GM19099 (cell line): ENCODE measurements around the gene GPR132.
A peak's percentile ranks its signal among the peaks of the same experiment; 100 is the strongest.

Source experiments
- POLR2A ChIP-seq: IDR thresholded peaks from 3 replicates; pipeline ENCODE4 v1.6.1; 2011; ENCODE audit warnings: low read depth; ENCODE audit not compliant: insufficient read length; ENCODE audit errors: extremely low read depth

Gene GPR132

GRCh38 chr14:105059925-105060565 lies 5.2 kb downstream of the GPR132 start:
- no peak for TF ChIP-seq POLR2A

DNA sequence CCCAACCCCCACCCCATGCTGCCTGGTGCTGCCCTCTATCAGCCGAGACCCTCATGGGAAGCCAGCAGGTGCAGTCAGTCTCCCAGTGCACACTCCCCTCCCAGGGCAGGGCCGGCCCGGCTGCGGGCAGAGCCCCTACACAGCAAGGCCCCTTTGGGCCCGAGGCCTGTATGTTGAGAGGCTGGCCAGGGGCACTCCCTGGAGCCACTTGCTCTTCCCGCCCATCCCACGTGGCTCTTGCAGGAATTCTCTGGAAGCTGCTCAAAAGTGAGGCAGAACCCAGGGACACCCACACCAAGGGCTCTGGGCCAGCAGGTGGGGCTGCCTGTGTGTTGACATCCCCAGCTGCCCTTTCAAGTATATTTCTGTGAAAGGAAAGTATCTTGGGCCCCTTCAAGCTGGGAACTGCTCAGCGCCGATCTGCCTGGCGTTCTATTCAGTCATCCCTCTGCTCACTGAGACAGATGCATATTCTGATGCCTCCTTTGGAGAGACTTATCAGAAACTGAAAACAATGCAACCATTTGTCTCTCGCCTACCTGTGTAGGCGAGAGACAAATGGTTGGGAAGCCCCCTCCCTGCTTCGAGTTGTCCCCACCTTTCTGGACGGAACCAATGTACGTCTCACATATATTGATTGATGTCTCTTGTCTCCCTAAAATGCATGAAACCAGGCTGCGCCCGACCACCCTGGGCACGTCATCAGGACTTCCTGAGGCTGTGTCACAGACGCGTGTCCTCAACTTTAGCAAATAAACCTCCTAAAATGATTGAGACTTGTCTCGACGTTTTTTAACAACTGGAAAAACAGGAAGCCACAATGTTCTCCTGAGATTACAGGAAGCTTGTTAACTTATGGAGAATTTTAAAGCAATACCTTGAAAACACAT lies 6.0 kb downstream of the GPR132 start:
- no peak for TF ChIP-seq POLR2A

DNA sequence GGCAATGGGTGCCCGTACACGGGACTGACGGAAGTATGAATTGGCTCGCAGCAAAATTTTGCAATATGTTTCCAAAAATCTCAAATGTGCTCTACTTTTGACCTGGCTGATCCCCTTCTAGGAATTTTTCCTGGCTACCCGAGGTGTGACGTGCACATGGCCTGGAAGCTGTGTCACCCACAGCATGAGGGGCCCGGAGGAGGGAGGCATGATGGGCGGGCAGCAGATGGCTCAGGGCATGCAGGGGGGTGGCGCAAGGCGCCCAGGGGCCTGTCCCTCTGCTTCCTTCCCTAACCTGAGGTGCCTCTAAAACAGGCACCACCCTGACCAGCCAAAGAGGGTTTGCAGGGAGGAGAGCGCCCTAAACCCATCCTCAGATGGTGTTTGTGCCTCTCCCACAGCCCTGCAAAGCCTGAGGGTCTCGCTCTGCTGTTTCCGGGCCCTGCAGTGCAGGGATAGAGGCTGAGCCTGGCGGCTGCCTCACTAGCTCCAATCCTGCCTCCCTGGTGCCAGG lies 6.7 kb downstream of the GPR132 start:
- TF ChIP-seq POLR2A = peak; percentile 12

DNA sequence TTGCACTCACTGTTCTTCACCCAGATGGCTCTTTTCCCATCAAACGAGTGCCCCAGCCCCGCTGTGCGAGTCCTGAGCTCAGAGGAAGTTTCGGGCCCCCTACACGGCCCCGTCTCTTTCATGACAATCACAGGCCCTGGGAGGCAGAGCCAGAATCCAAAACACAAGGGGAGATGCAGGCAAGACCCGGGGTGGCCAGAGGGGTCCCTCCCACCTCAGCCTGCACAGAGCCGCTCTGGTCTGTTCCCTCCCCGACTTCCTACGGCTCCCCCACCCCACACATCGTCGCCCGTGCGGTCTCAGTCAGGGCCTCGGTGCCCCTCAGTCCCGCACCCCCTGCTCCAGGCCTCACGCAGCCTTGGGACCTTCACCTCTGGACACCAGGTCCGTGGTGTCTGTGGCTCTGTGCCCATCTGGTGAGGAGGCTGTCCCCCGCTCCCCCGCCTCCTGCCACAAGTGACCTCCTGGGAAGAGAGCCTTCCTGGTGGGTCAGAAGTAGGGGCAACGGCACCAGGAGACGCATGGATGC lies 8.9 kb downstream of the GPR132 start:
- TF ChIP-seq POLR2A = peak; percentile 17

DNA sequence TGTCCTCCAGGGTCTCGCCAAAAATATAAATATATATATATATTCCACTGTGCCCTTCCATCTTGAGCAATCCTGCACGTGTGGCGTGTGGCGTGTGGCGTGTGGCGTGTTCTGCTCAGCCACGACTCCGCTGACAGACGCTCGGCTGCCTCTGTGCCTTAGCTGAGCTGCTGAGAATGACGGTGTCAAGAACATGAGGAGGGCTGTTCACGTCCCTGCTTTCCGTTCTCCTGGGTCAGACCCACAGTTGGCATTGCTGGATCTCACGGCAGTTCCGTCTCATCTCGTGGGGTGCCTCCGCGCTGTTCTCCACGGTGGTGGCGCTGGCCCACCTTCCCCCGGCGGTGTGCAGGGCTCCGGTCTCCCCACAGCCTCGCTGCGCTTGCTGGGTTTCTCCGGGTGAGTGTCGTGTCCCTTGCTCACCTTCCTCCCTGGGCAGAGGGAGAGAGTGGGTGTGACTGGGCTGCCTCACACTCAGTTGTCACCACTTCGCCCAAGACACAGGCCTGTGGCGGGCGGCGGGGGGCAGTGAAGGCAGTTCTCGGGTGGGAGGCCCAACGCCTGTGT lies 9.4 kb downstream of the GPR132 start:
- no peak for TF ChIP-seq POLR2A

DNA sequence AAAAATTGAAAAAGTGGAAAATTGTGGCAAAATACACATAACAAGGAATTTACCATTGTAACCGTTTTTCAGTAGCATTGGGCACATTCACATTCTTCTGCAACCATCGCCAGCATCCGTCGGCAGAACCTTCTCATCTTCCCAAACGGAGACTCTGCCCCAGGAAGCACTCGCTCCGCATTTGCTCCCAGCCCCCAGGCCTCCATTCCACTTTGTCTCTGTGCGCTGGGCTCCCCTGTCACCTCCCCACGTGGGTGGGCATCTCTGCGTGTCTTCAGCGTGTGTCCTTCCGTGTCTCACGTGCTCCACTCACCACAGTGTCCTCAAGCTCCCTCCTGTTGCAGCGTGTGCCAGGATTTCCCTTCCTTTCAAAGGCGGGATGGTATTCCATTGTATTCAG lies 9.9 kb downstream of the GPR132 start:
- TF ChIP-seq POLR2A = no peak

- TF ChIP-seq POLR2A = no peak
Observed at GRCh38 chr14:105053996-105054395, 11.2 kb downstream of the GPR132 start.

GRCh38 chr14:105053421-105053820 lies 11.8 kb downstream of the GPR132 start:
- TF ChIP-seq POLR2A = no peak

DNA sequence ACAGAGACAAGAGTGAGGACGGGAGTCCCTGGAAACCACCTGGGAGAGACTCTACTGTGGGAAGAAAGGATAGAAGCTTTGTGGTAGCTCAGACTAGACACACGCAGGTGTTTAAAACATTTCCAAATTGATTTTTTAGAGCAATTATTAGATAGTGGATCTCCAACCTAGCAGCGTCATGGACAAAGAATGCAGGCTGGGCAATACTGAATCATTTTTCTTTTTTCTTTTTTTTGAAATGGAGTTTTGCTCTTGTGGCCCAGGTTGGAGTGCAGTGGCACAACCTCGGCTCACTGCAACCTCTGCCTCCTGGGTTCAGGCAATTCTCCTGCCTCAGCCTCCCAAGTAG lies 13.1 kb downstream of the GPR132 start:
- TF ChIP-seq POLR2A = no peak

DNA sequence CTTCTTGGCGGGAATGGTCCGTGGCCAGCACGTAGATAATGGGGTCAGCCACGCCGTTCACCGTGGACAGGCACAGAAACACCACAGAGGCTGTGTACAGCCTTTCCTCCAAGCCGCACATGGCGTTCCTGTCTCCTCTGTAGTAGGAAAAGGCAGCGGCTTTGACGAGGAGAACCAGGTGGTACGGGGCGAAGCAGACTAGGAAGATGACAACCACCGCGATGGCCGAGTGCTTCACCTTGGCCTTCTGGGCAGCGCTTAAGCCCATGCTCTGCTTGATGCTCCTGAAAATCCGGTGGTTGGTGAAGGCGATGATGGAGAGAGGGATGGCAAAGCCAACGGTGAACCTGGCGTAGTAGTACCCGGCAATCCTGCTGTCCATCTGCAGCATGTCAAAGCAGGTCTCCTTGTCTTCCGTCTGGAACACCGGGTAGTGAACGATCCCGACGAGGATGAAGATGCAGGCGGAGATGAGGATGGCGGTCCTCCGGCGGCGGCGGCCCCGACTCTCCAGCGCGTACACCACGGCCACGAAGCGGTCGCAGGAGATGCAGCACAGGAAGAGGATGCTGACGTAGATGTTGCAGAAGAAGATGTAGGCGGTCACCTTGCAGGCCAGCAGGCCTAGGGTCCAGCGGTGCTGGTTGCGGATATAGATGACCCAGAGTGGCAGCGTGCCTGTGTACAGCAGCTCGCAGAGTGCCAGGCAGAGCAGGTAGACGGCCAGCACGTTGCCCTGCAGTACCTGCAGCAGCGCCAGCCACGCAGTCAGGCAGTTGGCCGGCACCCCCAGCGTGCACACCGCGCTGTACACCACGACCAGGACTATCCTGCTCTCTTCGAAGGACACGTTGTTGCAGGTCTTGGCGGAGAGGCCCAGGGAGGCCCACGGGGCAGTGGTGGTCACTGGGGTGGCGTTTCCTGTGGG lies 13.8 kb downstream of the GPR132 start:
- TF ChIP-seq POLR2A = no peak

DNA sequence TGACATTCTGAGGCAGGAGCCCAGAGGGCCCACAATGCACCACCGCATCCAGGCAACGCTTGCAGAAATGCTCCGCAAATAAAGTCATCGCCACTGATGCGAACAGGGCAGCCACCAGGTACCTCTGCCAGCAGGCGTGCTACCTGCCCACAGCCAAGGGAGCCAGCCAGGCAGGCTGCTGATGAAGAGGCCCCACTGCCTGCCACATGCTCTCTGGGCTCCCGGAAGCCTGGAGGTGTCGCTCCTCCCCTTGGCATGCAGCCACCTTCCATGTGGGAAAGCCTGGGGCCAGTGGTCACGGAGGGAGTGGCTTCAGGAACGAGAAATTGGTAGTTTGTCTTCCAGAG lies 14.7 kb downstream of the GPR132 start:
- TF ChIP-seq POLR2A = no peak

DNA sequence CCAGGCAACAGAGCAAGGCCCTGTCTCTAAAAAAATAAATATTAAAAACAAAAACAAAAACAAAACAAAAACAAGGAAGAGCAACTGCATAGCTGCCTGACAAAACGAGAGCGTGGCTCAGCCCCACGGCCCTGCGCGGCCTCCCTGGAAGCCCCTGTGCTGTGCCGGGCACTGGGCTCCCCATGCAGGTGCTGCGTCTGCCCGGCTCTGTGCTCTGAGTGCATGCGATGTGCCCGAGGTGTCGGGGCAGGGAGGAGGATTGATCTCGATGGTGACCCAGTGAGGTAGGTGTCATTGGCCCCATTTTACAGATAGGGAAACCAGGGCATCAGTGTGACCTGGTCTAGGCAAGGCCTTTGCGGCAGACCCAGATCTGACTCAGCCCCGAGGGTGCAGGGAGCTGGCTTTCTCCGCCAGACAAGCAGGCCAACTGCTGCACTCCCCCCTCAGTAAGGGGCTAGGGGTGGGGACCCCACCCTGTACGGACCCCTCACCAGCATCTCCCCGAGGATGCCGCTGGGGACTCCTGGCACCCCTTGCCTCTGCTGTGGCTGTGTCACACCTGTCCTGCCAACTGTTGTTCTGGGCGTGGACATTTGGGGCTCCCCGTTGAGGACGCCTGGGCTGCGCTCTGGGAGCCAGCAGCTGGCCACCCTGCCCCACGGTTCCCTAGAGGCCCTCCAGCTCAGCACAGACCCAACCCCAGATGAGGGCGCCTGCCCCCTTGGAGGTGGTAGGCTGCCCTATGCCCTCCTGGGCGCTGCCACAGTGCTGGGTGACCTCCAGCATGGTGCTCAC lies 15.3 kb downstream of the GPR132 start:
- TF ChIP-seq POLR2A = no peak

- peak; percentile 20 for TF ChIP-seq POLR2A
Observed at GRCh38 chr14:105047283-105048016, 17.8 kb downstream of the GPR132 start.
